GM13976 (cell line): ENCODE measurements around the gene CPA3.

ENCODE experiments used
- DNase-seq: peaks from one replicate; pipeline ENCODE4 v3.0.0; 2012; ENCODE audit warnings: low spot score
- CTCF ChIP-seq: IDR thresholded peaks from 2 replicates; pipeline ENCODE4 v1.5.1; 2012; ENCODE audit warnings: borderline replicate concordance, mild to moderate bottlenecking; ENCODE audit not compliant: insufficient read depth; ENCODE audit errors: extremely low read depth, missing control alignments, control extremely low read depth
- in situ Hi-C: fragments of 300-500 bp; cut with MboI; formaldehyde crosslinking; loops from one replicate; pipeline ENCODE4 v1.12.0; 2022; ENCODE audit warnings: low sequenced_read_pairs, mixed read lengths, inconsistent platforms; ENCODE audit not compliant: unreplicated experiment

Gene CPA3

DNA sequence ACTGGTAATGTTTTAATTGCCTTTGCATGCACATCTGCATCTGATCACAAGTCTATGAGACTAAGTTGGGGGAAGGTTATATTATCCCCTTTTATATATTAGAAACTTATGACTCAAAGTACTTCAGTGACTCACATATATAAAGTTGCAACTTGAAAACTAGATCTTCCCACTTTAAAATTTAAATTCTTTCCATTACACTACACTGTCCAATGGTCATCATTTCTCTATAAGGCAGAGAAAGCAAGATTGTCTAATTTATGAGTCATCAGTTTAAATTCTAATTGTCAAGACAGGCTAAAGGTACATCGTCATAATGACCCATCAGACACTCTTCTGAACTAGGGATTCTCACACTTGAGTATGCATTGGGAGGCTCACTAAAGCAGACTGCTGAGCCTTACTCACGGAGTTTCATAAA, 37.9 kb downstream of the CPA3 start:
- no peak for TF ChIP-seq CTCF
- in situ Hi-C loops, result no loop called here
- DNase-seq, result no peak

- no peak for DNase-seq
- in situ Hi-C loops, result no loop called here
- TF ChIP-seq CTCF, result no peak
Observed at GRCh38 chr3:148903941-148904340, 38.8 kb downstream of the CPA3 start.

DNA sequence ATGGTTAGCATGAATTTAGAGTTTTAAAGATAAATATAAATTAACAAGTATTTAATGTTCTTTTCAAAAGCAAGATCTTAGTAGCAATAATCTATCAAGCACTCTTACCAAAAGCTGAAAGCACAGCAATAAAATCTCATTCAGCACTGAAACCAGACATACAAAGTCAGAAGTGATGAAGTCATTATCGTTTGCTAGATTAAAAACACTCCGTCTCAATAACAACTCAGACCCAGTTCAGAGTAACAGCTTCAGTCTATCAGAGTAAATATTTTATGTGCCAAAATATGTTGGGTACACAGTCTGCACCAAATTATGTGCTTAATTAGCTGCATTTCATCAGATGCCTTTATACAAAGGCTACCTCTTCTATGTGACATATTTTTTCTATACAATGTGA, 41.6 kb downstream of the CPA3 start:
- no peak for DNase-seq
- in situ Hi-C loops, result no loop called here

GRCh38 chr3:148911173-148911572, 46.1 kb downstream of the CPA3 start:
- in situ Hi-C loops, result no loop called here
- TF ChIP-seq CTCF, result no peak
- DNase-seq, result no peak

More for the DNA sequence above, 41.6 kb downstream of the CPA3 start:
- no peak for TF ChIP-seq CTCF

DNA sequence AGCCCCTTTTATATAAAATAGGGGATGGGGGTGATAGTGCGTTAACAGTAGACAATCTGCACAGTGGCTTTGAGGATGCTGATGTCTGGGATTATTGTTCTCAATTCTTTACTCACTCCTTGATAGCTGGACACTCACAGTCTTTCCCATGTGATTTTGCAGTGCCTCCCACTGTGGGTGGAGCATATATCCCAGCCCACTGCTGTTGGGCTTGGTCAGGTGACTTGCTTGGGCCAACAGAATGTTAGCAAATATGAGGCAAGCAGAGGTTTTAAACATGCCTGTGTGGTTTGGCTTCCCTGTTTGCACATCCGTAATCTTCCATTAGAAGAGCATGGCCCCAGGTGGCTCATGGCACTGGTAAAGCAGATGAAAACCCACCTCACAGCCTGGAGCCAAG, 46.5 kb downstream of the CPA3 start:
- TF ChIP-seq CTCF, result no peak
- in situ Hi-C loops, result no loop called here
- no peak for DNase-seq

- no peak for DNase-seq
- in situ Hi-C loops, result no loop called here
- no peak for TF ChIP-seq CTCF
Observed at GRCh38 chr3:148914936-148915690, 50.0 kb downstream of the CPA3 start.
